Fibroblast of lung (primary cell): ENCODE data around the gene SLC25A41.

Experiments used
- CTCF ChIP-seq, 2 donors: IDR thresholded peaks in 1 of 2; conservative IDR thresholded peaks in 1 of 2; 1 replicate in 1 of 2; 2 replicates in 1 of 2; pipeline ENCODE4 v1.5.1; 2011 to 2012; ENCODE audit warnings: low read length in 2 of 2, control low read depth in 1 of 2, inconsistent platforms in 1 of 2, low read depth in 1 of 2, mild to moderate bottlenecking in 1 of 2
- EZH2 ChIP-seq: IDR thresholded peaks from 2 replicates; pipeline ENCODE4 v1.5.1; 2012; ENCODE audit warnings: low read length, control low read depth, mild to moderate bottlenecking; ENCODE audit errors: missing control alignments

GRCh38 chr19:6455924-6456323, 22.4 kb upstream of the SLC25A41 start:
- TF ChIP-seq CTCF (conservative IDR thresholded peaks at IDR 0.05 in 1 of 2, IDR thresholded peaks at IDR 0.05 in 1 of 2; ENCODE audit: low read depth in 1 of 2, low read length in 2 of 2) (no peak), EZH2 (no peak)
